K562 (cell line): Measurements from ENCODE around the gene PIK3CA. TPM values are rescaled to one million over a fixed set of nuclear protein-coding genes. Genes with fewer than 3 reads are reported as not detected.

ENCODE experiments used
- ARID1B ChIP-seq: fragments of 450-650 bp; IDR thresholded peaks from 2 replicates; pipeline ENCODE4 v1.6.1; 2016; ENCODE audit warnings: antibody characterized with exemption, mild to moderate bottlenecking, inconsistent platforms
- BCL6 ChIP-seq: fragments of 250-450 bp; sonication (Bioruptor Pico); IDR thresholded peaks from 2 replicates; pipeline ENCODE4 v1.4.0; 2020
- CREM ChIP-seq: IDR thresholded peaks from 2 replicates; pipeline ENCODE4 v1.6.1; 2014; ENCODE audit warnings: antibody characterized with exemption, low read depth
- EP300 ChIP-seq: IDR thresholded peaks from 2 replicates; pipeline ENCODE4 v1.6.1; 2012; ENCODE audit warnings: low read length, improper control_type of control experiment
- EP400 ChIP-seq: fragments of 450-650 bp; IDR thresholded peaks from 2 replicates; pipeline ENCODE4 v1.6.1; 2017; ENCODE audit warnings: antibody characterized with exemption, mild to moderate bottlenecking, moderate library complexity
- ETV1 ChIP-seq: fragments of 450-650 bp; conservative IDR thresholded peaks from 2 replicates; pipeline ENCODE4 v1.6.1; 2016; ENCODE audit warnings: missing genetic modification characterization, control low read depth, low read depth, missing compliant biosample characterization
- KDM5B ChIP-seq: fragments of 200-600 bp; sonication (generic); IDR thresholded peaks from 2 replicates; pipeline ENCODE4 v1.6.1; 2012; ENCODE audit warnings: low read depth, mild to moderate bottlenecking, moderate library complexity, low read length, control low read depth, inconsistent platforms; ENCODE audit not compliant: insufficient replicate concordance
- MEIS2 ChIP-seq: fragments of 450-650 bp; IDR thresholded peaks from 2 replicates; pipeline ENCODE4 v1.6.1; 2014; ENCODE audit warnings: mild to moderate bottlenecking; ENCODE audit not compliant: partially characterized antibody
- NR4A1 ChIP-seq, 2 experiments: fragments of 250-450 bp in 1 of 2; fragments of 450-650 bp in 1 of 2; sonication (Bioruptor Pico) in 1 of 2; IDR thresholded peaks; 2 replicates each; pipeline versions ENCODE4 v1.4.0 to v1.6.1; 2016 to 2020; ENCODE audit warnings: mild to moderate bottlenecking in 2 of 2, missing compliant biosample characterization in 1 of 2, missing genetic modification characterization in 1 of 2, moderate library complexity in 1 of 2
- POLR3G ChIP-seq: IDR thresholded peaks from 2 replicates; pipeline ENCODE4 v1.6.1; 2011; ENCODE audit not compliant: insufficient read length, insufficient replicate concordance; ENCODE audit errors: extremely low read depth
- RBBP5 ChIP-seq: fragments of 200-600 bp; sonication (generic); IDR thresholded peaks from 2 replicates; pipeline ENCODE4 v1.6.1; 2012; ENCODE audit warnings: borderline replicate concordance, mild to moderate bottlenecking, low read length, control low read depth, inconsistent platforms; ENCODE audit not compliant: insufficient read depth, poor library complexity, severe bottlenecking
- SMAD4 ChIP-seq: fragments of 250-450 bp; sonication (Bioruptor Pico); conservative IDR thresholded peaks from 2 replicates; pipeline ENCODE4 v1.8.0; 2021; ENCODE audit warnings: inconsistent platforms, mild to moderate bottlenecking, moderate library complexity
- TBP ChIP-seq: optimal IDR thresholded peaks from 2 replicates; pipeline ENCODE3; 2011; ENCODE audit warnings: low read depth, low read length, improper control_type of control experiment
- ZNF57 ChIP-seq: fragments of 450-650 bp; formaldehyde crosslinking; IDR thresholded peaks from 2 replicates; pipeline ENCODE4 v1.4.0; 2020; ENCODE audit warnings: mild to moderate bottlenecking, moderate library complexity
- polyA plus RNA-seq, 8 experiments: library from polyadenylated mRNA; depleted of rRNA in 4 of 8; stranded (reverse) in 5 of 8; unstranded in 3 of 8; fragments of >200 nt; fragmentation: Nextera tagmentation in 2 of 8; fragmentation: Illumina TruSeq in 1 of 8; extraction: Ambion mirVana in 2 of 8; extraction: Trizol in 1 of 8; gene quantifications; 2 replicates each; pipeline versions ENCODE4 v1.2.1 to v1.2.3, GENCODE V29; 2011 to 2014; ENCODE audit warnings: inconsistent platforms in 1 of 8, missing spikeins in 1 of 8
- total RNA-seq, 7 experiments: library from RNA; depleted of rRNA in 6 of 7; stranded (reverse); fragments of >200 nt in 6 of 7; fragmentation: Illumina TruSeq in 2 of 7; extraction: Trizol in 2 of 7; gene quantifications; 2 replicates each; pipeline versions ENCODE4 v1.2.1 to v1.2.3, GENCODE V29; 2011 to 2021; ENCODE audit warnings: low replicate concordance in 1 of 7
- TF ChIP-seq, protein P1 (sequence below), 2 experiments: fragments of 250-450 bp in 1 of 2; fragments of 450-650 bp in 1 of 2; sonication (Bioruptor Pico) in 1 of 2; IDR thresholded peaks; 2 replicates each; pipeline versions ENCODE4 v1.6.1 to v1.8.0; 2016 to 2021; ENCODE audit warnings: mild to moderate bottlenecking in 2 of 2, moderate library complexity in 2 of 2, missing compliant biosample characterization in 1 of 2, missing genetic modification characterization in 1 of 2
- TF ChIP-seq, protein P2 (sequence below): sonication (generic); formaldehyde crosslinking; IDR thresholded peaks from 2 replicates; pipeline ENCODE4 v1.9.0; 2022; ENCODE audit warnings: mild to moderate bottlenecking, missing genetic modification reagents
- TF ChIP-seq, protein P3 (sequence below): fragments of 200-800 bp; sonication (Bioruptor generic); IDR thresholded peaks from 2 replicates; pipeline ENCODE4 v1.6.1; 2017; ENCODE audit warnings: missing genetic modification characterization, missing compliant biosample characterization
- TF ChIP-seq, protein P4 (sequence below), 2 experiments: IDR thresholded peaks; 2 replicates each; pipeline ENCODE4 v1.6.1; 2011; ENCODE audit warnings: borderline replicate concordance in 1 of 2, control low read depth in 1 of 2, low read depth in 1 of 2, low read length in 1 of 2, mild to moderate bottlenecking in 1 of 2, mixed read lengths in 1 of 2, moderate library complexity in 1 of 2; ENCODE audit not compliant: insufficient read depth in 1 of 2, insufficient read length in 1 of 2, poor library complexity in 1 of 2, severe bottlenecking in 1 of 2; ENCODE audit errors: extremely low read depth in 1 of 2

Gene PIK3CA
- total and polyA plus RNA-seq, 9 of the 15 experiments (the other 6 are each of a cell fraction or from before 2014, with no cell fraction given) = 3.8 to 19.4 (median 10.8) TPM

GRCh38 chr3:179268400-179269051 is 120.4 kb downstream of the PIK3CA start (continued):
- TF ChIP-seq NR4A1 (CRISPR knock-in tag; IDR thresholded peaks at IDR 0.05) = no peak
- no peak for TF ChIP-seq NR4A1 (tag; IDR thresholded peaks at IDR 0.05)
- TF ChIP-seq SMAD4 (CRISPR knock-in tag) = peak; percentile 38; the same call in 1 of the 2 replicates
- peak; percentile 63 for TF ChIP-seq MEIS2
- TF ChIP-seq KDM5B = no peak
- TF ChIP-seq ARID1B = peak; percentile 65
- no peak for TF ChIP-seq POLR3G
- TF ChIP-seq ZNF57 (CRISPR knock-in tag) = no peak
- TF ChIP-seq, protein P1, sequence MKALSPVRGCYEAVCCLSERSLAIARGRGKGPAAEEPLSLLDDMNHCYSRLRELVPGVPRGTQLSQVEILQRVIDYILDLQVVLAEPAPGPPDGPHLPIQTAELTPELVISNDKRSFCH (CRISPR knock-in tag; IDR thresholded peaks at IDR 0.05) = no peak
- TF ChIP-seq, protein P1 (tag; IDR thresholded peaks at IDR 0.05) = peak; percentile 77
- TF ChIP-seq, protein P2, sequence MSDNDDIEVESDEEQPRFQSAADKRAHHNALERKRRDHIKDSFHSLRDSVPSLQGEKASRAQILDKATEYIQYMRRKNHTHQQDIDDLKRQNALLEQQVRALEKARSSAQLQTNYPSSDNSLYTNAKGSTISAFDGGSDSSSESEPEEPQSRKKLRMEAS = no peak
- peak; percentile 60; the same call in 1 of the 2 replicates for TF ChIP-seq EP300
- TF ChIP-seq EP400 = peak; percentile 37
- peak; percentile 60; the same call in 1 of the 2 replicates for TF ChIP-seq ETV1 (tag)
- 0 out of 2 replicates have a peak, but pooled peaks have one; percentile 22 for TF ChIP-seq BCL6
- no peak for TF ChIP-seq RBBP5
- TF ChIP-seq, protein P3, sequence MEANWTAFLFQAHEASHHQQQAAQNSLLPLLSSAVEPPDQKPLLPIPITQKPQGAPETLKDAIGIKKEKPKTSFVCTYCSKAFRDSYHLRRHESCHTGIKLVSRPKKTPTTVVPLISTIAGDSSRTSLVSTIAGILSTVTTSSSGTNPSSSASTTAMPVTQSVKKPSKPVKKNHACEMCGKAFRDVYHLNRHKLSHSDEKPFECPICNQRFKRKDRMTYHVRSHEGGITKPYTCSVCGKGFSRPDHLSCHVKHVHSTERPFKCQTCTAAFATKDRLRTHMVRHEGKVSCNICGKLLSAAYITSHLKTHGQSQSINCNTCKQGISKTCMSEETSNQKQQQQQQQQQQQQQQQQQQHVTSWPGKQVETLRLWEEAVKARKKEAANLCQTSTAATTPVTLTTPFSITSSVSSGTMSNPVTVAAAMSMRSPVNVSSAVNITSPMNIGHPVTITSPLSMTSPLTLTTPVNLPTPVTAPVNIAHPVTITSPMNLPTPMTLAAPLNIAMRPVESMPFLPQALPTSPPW (CRISPR knock-in tag) = peak; percentile 21; the same call in 1 of the 2 replicates
- TF ChIP-seq TBP = peak; percentile 16
- no peak for TF ChIP-seq CREM
- TF ChIP-seq, protein P4, sequence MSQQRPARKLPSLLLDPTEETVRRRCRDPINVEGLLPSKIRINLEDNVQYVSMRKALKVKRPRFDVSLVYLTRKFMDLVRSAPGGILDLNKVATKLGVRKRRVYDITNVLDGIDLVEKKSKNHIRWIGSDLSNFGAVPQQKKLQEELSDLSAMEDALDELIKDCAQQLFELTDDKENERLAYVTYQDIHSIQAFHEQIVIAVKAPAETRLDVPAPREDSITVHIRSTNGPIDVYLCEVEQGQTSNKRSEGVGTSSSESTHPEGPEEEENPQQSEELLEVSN (IDR thresholded peaks at IDR 0.05; ENCODE audit: borderline replicate concordance in 1 of 2, extremely low read depth in 1 of 2, insufficient read depth in 1 of 2, insufficient read length in 1 of 2, low read depth in 1 of 2, low read length in 1 of 2, poor library complexity in 1 of 2, severe bottlenecking in 1 of 2) = no peak
